GM21528 (cell line): ENCODE measurements around the gene CDH23.

Source experiments
- ATAC-seq: cut with Tn5 transposase; IDR thresholded peaks from one replicate; pipeline ENCODE4 v1.9.1; 2021; ENCODE audit warnings: mild to moderate bottlenecking, moderate library complexity; ENCODE audit not compliant: unreplicated experiment, low FRiP score

Gene CDH23

GRCh38 chr10:71502190-71502589 lies 105.5 kb downstream of the CDH23 start:
- no peak for ATAC-seq

GRCh38 chr10:71502851-71503250 lies 106.1 kb downstream of the CDH23 start:
- no peak for ATAC-seq

GRCh38 chr10:71504168-71504567 lies 107.4 kb downstream of the CDH23 start:
- no peak for ATAC-seq

- no peak for ATAC-seq
Observed at GRCh38 chr10:71504570-71504969, 107.8 kb downstream of the CDH23 start.

- no peak for ATAC-seq
Observed at GRCh38 chr10:71505862-71506261, 109.1 kb downstream of the CDH23 start.

- no peak for ATAC-seq
Observed at GRCh38 chr10:71509444-71509843, 112.7 kb downstream of the CDH23 start.

- no peak for ATAC-seq
Observed at GRCh38 chr10:71511206-71511605, 114.5 kb downstream of the CDH23 start.

GRCh38 chr10:71512312-71512711 lies 115.6 kb downstream of the CDH23 start:
- no peak for ATAC-seq

- ATAC-seq: no peak
Observed at GRCh38 chr10:71512761-71513539, 116.2 kb downstream of the CDH23 start.

GRCh38 chr10:71513540-71513853 lies 116.8 kb downstream of the CDH23 start:
- ATAC-seq: no peak

- no peak for ATAC-seq
Observed at GRCh38 chr10:71513936-71514335, 117.2 kb downstream of the CDH23 start.

GRCh38 chr10:71515531-71516172 lies 118.9 kb downstream of the CDH23 start:
- no peak for ATAC-seq

GRCh38 chr10:71516890-71517289 lies 120.2 kb downstream of the CDH23 start:
- no peak for ATAC-seq

- ATAC-seq: no peak
Observed at GRCh38 chr10:71517298-71518169, 120.8 kb downstream of the CDH23 start.

GRCh38 chr10:71520042-71520441 lies 123.3 kb downstream of the CDH23 start:
- ATAC-seq: no peak

- ATAC-seq: no peak
Observed at GRCh38 chr10:71521504-71522441, 125.1 kb downstream of the CDH23 start.

GRCh38 chr10:71522442-71523144 lies 125.9 kb downstream of the CDH23 start:
- ATAC-seq: no peak

- no peak for ATAC-seq
Observed at GRCh38 chr10:71523756-71524155, 127.0 kb downstream of the CDH23 start.

GRCh38 chr10:71525092-71525491 lies 128.4 kb downstream of the CDH23 start:
- no peak for ATAC-seq

GRCh38 chr10:71525721-71526120 lies 129.0 kb downstream of the CDH23 start:
- ATAC-seq: no peak
